ENCODE results near the gene PREP. TPM values are rescaled to one million over a fixed set of nuclear protein-coding genes. Genes with fewer than 3 reads are reported as not detected.
"Not testable (repeated sequence)": the region's sequence is repeated elsewhere in the genome, so short reads cannot be mapped to it uniquely, and the experiment has no call there.

The PREP gene
- total RNA-seq, 1 donor from 2014 or later = 55.4 TPM

GRCh38 chr6:105345506-105345905 lies 57.4 kb downstream of the PREP start:
- no peak overlapping the region for H3K4me2 ChIP-seq (ENCODE audit: low read length)
- no peak overlapping the region for H2AFZ ChIP-seq (ENCODE audit: low read depth, low read length)
- Mint-ChIP-seq H3K27me3 (ENCODE audit: low read depth, unreplicated experiment) (no peaks in the 10 kb centered on the region), H3K36me3 (ENCODE audit: low read depth, unreplicated experiment) (peaks cover 18% of the 10 kb centered on the region), H3K27ac (ENCODE audit: unreplicated experiment) (peak overlapping the region; percentile 58), H3K4me1 (ENCODE audit: low read depth, unreplicated experiment) (peaks cover 15% of the 10 kb centered on the region), H3K9me3 (ENCODE audit: unreplicated experiment) (peaks cover 7% of the 10 kb centered on the region), H3K4me3 (ENCODE audit: unreplicated experiment) (no peak overlapping the region)
- H3K79me2 ChIP-seq (ENCODE audit: insufficient read depth, low read length) = no peaks in the 10 kb centered on the region
- DNase-seq (ENCODE audit: low read depth) = no peak
- H4K20me1 ChIP-seq (ENCODE audit: insufficient read depth, low read length) = no peaks in the 10 kb centered on the region
- H3K9me3 ChIP-seq (ENCODE audit: insufficient read depth, low read depth, low read length) = no peaks in the 10 kb centered on the region
- TF ChIP-seq CTCF (IDR thresholded peaks at IDR 0.05; ENCODE audit: insufficient read depth, low read depth, low read length) = no peak
- TF ChIP-seq EZH2 (IDR thresholded peaks at IDR 0.05; ENCODE audit: insufficient read depth, low read length) = no peak
- H3K27ac ChIP-seq (ENCODE audit: low read depth, low read length) = peak overlapping the region; percentile 39
- H3K36me3 ChIP-seq (ENCODE audit: insufficient read depth, low read length) = peaks cover under 1% of the 10 kb centered on the region
- peaks cover 13% of the 10 kb centered on the region for H3K4me1 ChIP-seq (ENCODE audit: insufficient read depth, low read length)
- no peak overlapping the region for H3K9ac ChIP-seq (ENCODE audit: low read length)
- FAIRE-seq = no peak
- H3K4me3 ChIP-seq (ENCODE audit: insufficient read depth, low read depth, low read length) = no peak overlapping the region
- no peaks in the 10 kb centered on the region for H3K27me3 ChIP-seq (ENCODE audit: insufficient read depth, low read length)

- Histone ChIP-seq H3K9ac (ENCODE audit: low read length) (no peak overlapping the region), H3K27ac (ENCODE audit: low read depth, low read length) (no peak overlapping the region), H4K20me1 (ENCODE audit: insufficient read depth, low read length) (no peaks in the 10 kb centered on the region), H3K4me2 (ENCODE audit: low read length) (no peak overlapping the region), H2AFZ (ENCODE audit: low read depth, low read length) (no peak overlapping the region), H3K27me3 (ENCODE audit: insufficient read depth, low read length) (no peaks in the 10 kb centered on the region), H3K79me2 (ENCODE audit: insufficient read depth, low read length) (no peaks in the 10 kb centered on the region), H3K4me1 (ENCODE audit: insufficient read depth, low read length) (peaks cover 13% of the 10 kb centered on the region), H3K4me3 (ENCODE audit: insufficient read depth, low read depth, low read length) (no peak overlapping the region), H3K9me3 (ENCODE audit: insufficient read depth, low read depth, low read length) (no peaks in the 10 kb centered on the region), H3K36me3 (ENCODE audit: insufficient read depth, low read length) (no peaks in the 10 kb centered on the region)
- TF ChIP-seq CTCF (IDR thresholded peaks at IDR 0.05; ENCODE audit: insufficient read depth, low read depth, low read length) (no peak), EZH2 (IDR thresholded peaks at IDR 0.05; ENCODE audit: insufficient read depth, low read length) (no peak)
- H3K27me3 Mint-ChIP-seq (ENCODE audit: low read depth, unreplicated experiment) = no peaks in the 10 kb centered on the region
- FAIRE-seq (no peak), DNase-seq (ENCODE audit: low read depth) (no peak)
- H3K4me1 Mint-ChIP-seq (ENCODE audit: low read depth, unreplicated experiment) = peaks cover 15% of the 10 kb centered on the region
- peaks cover 18% of the 10 kb centered on the region for H3K36me3 Mint-ChIP-seq (ENCODE audit: low read depth, unreplicated experiment)
- no peak overlapping the region for H3K4me3 Mint-ChIP-seq (ENCODE audit: unreplicated experiment)
- H3K9me3 Mint-ChIP-seq (ENCODE audit: unreplicated experiment) = peaks cover 7% of the 10 kb centered on the region
- H3K27ac Mint-ChIP-seq (ENCODE audit: unreplicated experiment) = peak overlapping the region; percentile 58
Observed at GRCh38 chr6:105344881-105345370, 58.0 kb downstream of the PREP start.

GRCh38 chr6:105338350-105338983 lies 64.4 kb downstream of the PREP start:
- H3K36me3 Mint-ChIP-seq (ENCODE audit: low read depth, unreplicated experiment) = peaks cover 26% of the 10 kb centered on the region
- not testable (repeated sequence) for FAIRE-seq; H3K9ac ChIP-seq (ENCODE audit: low read length); H3K4me3 ChIP-seq (ENCODE audit: insufficient read depth, low read depth, low read length); H3K4me3 Mint-ChIP-seq (ENCODE audit: unreplicated experiment); H3K27ac Mint-ChIP-seq (ENCODE audit: unreplicated experiment); H3K27me3 ChIP-seq (ENCODE audit: insufficient read depth, low read length); H3K27me3 Mint-ChIP-seq (ENCODE audit: low read depth, unreplicated experiment); H3K4me2 ChIP-seq (ENCODE audit: low read length); H2AFZ ChIP-seq (ENCODE audit: low read depth, low read length); H3K4me1 ChIP-seq (ENCODE audit: insufficient read depth, low read length); H3K9me3 ChIP-seq (ENCODE audit: insufficient read depth, low read depth, low read length); H3K36me3 ChIP-seq (ENCODE audit: insufficient read depth, low read length); H3K4me1 Mint-ChIP-seq (ENCODE audit: low read depth, unreplicated experiment); DNase-seq (ENCODE audit: low read depth); H3K9me3 Mint-ChIP-seq (ENCODE audit: unreplicated experiment); H3K27ac ChIP-seq (ENCODE audit: low read depth, low read length); H3K79me2 ChIP-seq (ENCODE audit: insufficient read depth, low read length)
- H4K20me1 ChIP-seq (ENCODE audit: insufficient read depth, low read length) = peaks cover 12% of the 10 kb centered on the region

Data from astrocyte (in vitro differentiated cells and primary cell).